ENCODE data around the gene PARD3. TPM values are rescaled to one million over a fixed set of nuclear protein-coding genes. Genes with fewer than 3 reads are reported as not detected.

Gene PARD3
- total and polyA plus RNA-seq, 10 of the 15 experiments (the other 5 are each of a cell fraction or from before 2014, with no cell fraction given): 2.6 to 43.1 (median 13.9) TPM

- ChIA-PET CTCF (interaction anchor here (0.6 to 3.6 kb wide), 4 partner anchors 19 to 95 kb away, joined by 3 to 24 read pairs (median 4); no protein-coding TSS in a partner anchor), POLR2A (interaction anchor here (1.2 to 1.4 kb wide), 2 partner anchors 11 to 38 kb away, joined by 3 to 8 read pairs; no protein-coding TSS in a partner anchor), RAD21 (ENCODE audit: unreplicated experiment) (interaction anchor here (0.6 to 1.8 kb wide), 3 partner anchors 8 to 153 kb away, joined by 3 to 4 read pairs (median 3); no protein-coding TSS in a partner anchor), SMC1A (ENCODE audit: uncharacterized antibody, unreplicated experiment) (interaction anchor here (0.7 to 4.0 kb wide), 6 partner anchors 7 to 209 kb away, joined by 3 to 23 read pairs (median 4); no protein-coding TSS in a partner anchor)
- Histone ChIP-seq H2AFZ (ENCODE audit: control insufficient read depth, low read depth, low read length) (no peak overlapping the region), H3K4me2 (ENCODE audit: control insufficient read depth, insufficient read depth) (no peak overlapping the region), H3K9me3 (replicated peaks; ENCODE audit: control insufficient read depth, insufficient read depth, low read length) (no peaks in the 10 kb centered on the region), H3K27me3 (replicated peaks in 1 of 2; ENCODE audit: control insufficient read depth in 2 of 2, insufficient read depth in 2 of 2, low read length in 1 of 2) (no peaks in the 10 kb centered on the region), H3K27ac (ENCODE audit: control insufficient read depth, insufficient read depth) (no peak overlapping the region), H3K9ac (ENCODE audit: control insufficient read depth, insufficient read depth, low read length) (no peak overlapping the region), H3K79me2 (ENCODE audit: control insufficient read depth, insufficient read depth, low read length) (no peaks in the 10 kb centered on the region), H3K4me1 (ENCODE audit: control insufficient read depth, insufficient read depth, low read length) (no peaks in the 10 kb centered on the region), H3K36me3 (ENCODE audit: control insufficient read depth in 2 of 2, insufficient read depth in 2 of 2, low read length in 1 of 2) (no peaks in the 10 kb centered on the region), H3K4me3 (no peak overlapping the region), H4K20me1 (ENCODE audit: control insufficient read depth, insufficient read depth) (no peaks in the 10 kb centered on the region)
- TF ChIP-seq HDAC6 (IDR thresholded peaks at IDR 0.05; ENCODE audit: unreplicated experiment): no peak
- TF ChIP-seq CHD1 (IDR thresholded peaks at IDR 0.05; ENCODE audit: low read depth, low read length): no peak
- no peak for TF ChIP-seq CBX3 (IDR thresholded peaks at IDR 0.05; ENCODE audit: borderline replicate concordance, low read depth)
- TF ChIP-seq RFX5 (IDR thresholded peaks at IDR 0.05; ENCODE audit: low read depth, low read length): no peak
- TF ChIP-seq RCOR1 (conservative IDR thresholded peaks at IDR 0.05; ENCODE audit: low read depth, low read length): no peak
- no peak for TF ChIP-seq HDAC2 (IDR thresholded peaks at IDR 0.05)
- TF ChIP-seq ZNF207 (IDR thresholded peaks at IDR 0.05; ENCODE audit: borderline replicate concordance): no peak
- TF ChIP-seq STAT3 (IDR thresholded peaks at IDR 0.05; ENCODE audit: low read depth, low read length): no peak
- TF ChIP-seq TCF3 (IDR thresholded peaks at IDR 0.05; ENCODE audit: borderline replicate concordance, insufficient read depth, low read depth, low read length): no peak
- TF ChIP-seq SPI1 (IDR thresholded peaks at IDR 0.05; ENCODE audit: borderline replicate concordance, insufficient read depth, low read depth, low read length): no peak
- no peak for TF ChIP-seq KLF5 (IDR thresholded peaks at IDR 0.05; ENCODE audit: partially characterized antibody)
- TF ChIP-seq, protein P1, sequence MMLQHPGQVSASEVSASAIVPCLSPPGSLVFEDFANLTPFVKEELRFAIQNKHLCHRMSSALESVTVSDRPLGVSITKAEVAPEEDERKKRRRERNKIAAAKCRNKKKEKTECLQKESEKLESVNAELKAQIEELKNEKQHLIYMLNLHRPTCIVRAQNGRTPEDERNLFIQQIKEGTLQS (IDR thresholded peaks at IDR 0.05; ENCODE audit: borderline replicate concordance, extremely low read depth, low read depth, low read length): no peak
- TF ChIP-seq SMAD5 (IDR thresholded peaks at IDR 0.05; ENCODE audit: low read depth): no peak
- TF ChIP-seq PKNOX1 (IDR thresholded peaks at IDR 0.05): no peak
- TF ChIP-seq SMC3 (IDR thresholded peaks at IDR 0.05; ENCODE audit: borderline replicate concordance, low read length): no peak
- no peak for TF ChIP-seq ZNF217 (IDR thresholded peaks at IDR 0.05)
- 0% methylated on average over 2 of the region's 2 CpGs for WGBS (ENCODE audit: insufficient coverage, insufficient replicate concordance, low lambda C conversion rate, missing lambda C conversion rate)
- BruUV-seq (replicated peaks): no TSS peak
- intact Hi-C loops (cut with micrococcal nuclease; ENCODE audit: unreplicated experiment) (no loop called here), in situ Hi-C loops (cut with MboI) (no loop called here)
- FAIRE-seq (no peak), ATAC-seq (no peak), DNase-seq (ENCODE audit: low read depth, low spot score) (no peak)
Observed at GRCh38 chr10:34618611-34619010, 196.5 kb downstream of the PARD3 start.

Measured in GM12878 (cell line).